GM21825 (cell line): ENCODE measurements around the gene ATP5PO.
"Not testable (repeated sequence)": the region's sequence is repeated elsewhere in the genome, so short reads cannot be mapped to it uniquely, and the experiment has no call there.

Experiments used
- ATAC-seq: cut with Tn5 transposase; IDR thresholded peaks from one replicate; pipeline ENCODE4 v1.9.1; 2021; ENCODE audit warnings: mild to moderate bottlenecking, moderate library complexity; ENCODE audit not compliant: unreplicated experiment

ATP5PO gene

DNA sequence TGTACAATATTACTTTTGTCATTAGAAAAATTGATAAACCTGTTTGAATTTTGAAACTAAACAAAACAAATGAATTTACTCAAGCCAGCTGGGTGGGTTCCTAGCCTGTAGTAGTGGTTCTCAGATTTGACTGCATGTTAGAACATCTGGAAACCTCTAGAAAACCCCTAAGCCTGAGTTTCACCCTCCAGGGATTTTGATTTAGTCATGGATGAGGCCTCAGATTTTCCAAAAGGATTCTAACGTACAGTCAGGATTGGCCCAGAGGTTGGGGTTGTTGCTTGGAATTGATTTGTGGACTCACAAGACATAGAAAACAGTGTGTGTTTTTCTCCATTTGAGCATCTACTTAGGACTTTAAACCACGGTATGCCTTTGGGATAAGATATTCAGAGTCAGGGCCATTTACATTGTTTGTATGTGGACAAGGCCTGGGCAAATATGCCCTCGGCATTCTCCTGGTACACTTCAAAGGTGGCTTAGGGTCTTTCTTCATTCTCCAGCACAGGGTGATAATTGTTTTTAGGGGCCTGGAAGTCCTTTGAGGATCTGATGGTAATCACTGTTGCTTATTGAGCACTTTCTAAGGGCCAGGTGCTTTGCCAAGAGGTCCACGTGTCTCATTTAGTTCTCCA, 42.6 kb downstream of the ATP5PO start:
- ATAC-seq = no peak

DNA sequence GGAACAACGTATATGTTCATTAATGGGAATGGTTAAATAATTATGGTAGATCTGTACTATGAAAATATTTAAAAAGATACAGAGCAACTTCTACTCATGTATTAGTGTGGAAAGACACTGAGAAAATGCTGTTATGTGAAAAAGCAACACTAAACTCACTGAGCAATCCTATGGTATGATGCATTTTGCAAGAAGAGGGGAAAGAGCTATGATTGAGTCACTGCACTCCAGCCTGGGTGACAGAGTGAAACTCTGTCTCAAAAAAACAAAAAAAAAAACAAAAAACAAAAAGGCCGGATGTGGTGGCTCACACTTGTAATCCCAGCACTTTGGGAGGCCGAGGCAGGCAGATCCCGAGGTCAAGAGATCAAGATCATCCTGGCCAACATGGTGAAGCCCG, 44.4 kb downstream of the ATP5PO start:
- no peak for ATAC-seq

DNA sequence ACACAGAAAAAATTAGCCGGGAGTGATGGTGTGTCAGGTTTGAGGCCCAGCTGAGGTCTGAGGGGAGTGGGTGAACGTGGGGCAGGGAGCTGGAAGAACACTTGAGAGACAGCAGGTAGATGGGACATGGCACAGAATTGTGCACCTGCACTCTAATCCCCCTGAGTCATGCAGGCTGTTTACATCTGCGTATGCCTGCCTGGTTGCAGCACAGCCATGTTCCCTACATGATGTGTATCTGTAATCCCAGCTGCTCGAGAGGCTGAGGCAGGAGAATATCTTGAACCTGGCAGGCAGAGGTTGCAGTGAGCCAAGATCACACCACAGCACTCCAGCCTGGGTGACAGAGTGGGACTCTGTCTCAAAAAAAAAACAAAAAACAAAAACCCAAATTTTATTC, 44.8 kb downstream of the ATP5PO start:
- ATAC-seq = no peak

DNA sequence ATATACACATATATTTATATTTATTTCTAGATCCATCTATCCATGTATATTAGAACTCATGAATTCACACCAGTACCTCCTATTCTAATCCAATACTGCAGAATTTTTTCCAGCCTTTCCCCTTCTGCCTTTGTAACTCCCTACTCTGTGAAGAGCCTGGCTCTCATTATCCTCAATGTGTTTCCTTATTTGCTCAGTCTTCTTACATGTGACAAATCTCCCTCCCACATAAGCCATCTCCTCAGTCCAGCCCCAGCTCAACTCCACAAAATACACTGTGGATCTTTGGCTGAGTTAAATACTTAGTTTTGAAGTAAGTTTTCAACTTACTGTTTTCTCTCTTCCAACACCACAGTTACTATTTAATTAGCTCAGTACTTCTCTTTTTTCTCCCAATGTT, 45.7 kb downstream of the ATP5PO start:
- no peak for ATAC-seq

DNA sequence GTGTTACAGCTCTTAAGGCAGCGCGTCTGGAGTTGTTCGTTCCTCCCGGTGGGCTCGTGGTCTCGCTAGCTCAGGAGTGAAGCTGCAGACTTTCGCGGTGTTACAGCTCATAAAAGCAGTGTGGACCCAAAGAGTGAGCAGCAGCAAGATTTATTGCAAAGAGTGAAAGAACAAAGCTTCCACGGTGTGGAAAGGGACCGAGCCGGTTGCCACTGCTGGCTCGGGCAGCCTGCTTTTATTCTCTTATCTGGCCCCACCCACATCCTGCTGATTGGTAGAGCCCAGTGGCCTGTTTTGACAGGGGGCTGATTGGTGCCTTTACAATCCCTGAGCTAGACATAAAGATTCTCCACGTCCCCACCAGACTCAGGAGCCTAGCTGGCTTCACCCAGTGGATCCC, 47.7 kb downstream of the ATP5PO start:
- not testable (repeated sequence) for ATAC-seq

DNA sequence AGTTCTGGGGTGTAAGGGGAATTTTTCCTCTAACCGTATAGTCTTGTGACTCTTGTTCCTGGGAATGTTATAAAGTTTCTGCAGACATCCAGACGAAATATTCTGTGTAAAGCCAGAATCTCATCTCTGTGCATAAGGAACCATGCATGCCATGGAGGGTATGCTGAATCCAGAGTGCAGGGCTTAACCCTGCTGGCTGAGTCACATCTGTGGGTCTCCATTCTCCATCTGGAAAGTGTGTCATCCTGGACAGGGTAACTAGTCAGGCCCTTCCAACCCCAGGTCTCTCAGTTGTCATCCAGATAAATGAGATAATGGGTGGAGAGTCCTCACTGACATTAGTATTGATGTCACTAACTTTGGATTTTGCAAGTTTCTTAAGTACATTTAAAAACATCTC, 48.8 kb downstream of the ATP5PO start:
- no peak for ATAC-seq

DNA sequence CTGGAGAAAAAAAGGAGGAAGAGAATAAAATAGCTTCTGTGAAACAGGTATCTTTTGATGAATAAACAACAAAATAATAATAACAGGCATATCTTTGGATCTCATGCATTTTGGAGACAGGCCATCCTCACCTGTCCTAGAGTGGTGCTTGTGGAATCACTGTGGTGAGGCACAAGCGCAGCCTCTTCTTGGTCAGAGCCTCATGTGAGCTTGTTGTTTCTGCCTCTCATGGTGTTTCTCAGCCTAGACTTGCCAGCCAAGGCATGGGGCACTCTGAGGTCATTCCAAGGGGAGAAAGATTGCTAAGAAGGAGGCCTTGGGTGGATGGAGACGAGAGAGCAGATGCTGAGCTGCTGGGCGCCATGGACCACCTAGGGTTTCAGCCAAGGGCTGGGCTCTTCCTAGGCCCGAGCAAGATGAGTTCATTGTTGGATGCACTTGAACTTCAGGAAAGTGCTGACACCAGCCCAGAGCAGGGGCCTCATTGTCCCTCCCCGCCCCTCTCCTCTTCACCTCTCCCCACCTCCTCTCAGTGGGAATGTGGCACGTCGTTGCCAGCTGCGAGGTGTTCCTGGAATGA, 49.5 kb downstream of the ATP5PO start:
- no peak for ATAC-seq

DNA sequence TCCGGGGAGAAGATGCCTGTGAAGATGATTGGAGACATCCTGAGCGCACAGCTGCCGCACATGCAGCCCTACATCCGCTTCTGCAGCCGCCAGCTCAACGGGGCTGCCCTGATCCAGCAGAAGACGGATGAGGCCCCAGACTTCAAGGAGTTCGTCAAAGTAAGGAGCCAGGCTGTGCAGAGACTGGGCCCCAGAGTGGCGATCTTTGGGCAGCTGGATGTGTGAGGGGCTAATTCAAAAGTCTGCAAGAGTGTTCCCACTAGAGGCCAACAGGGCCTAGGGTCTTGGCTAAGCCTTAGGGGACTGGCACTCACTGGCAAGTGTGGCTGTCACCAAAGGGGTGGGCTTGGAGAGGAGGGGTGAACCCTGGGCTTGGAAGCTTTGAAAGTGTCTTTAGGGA, 50.4 kb downstream of the ATP5PO start:
- no peak for ATAC-seq

DNA sequence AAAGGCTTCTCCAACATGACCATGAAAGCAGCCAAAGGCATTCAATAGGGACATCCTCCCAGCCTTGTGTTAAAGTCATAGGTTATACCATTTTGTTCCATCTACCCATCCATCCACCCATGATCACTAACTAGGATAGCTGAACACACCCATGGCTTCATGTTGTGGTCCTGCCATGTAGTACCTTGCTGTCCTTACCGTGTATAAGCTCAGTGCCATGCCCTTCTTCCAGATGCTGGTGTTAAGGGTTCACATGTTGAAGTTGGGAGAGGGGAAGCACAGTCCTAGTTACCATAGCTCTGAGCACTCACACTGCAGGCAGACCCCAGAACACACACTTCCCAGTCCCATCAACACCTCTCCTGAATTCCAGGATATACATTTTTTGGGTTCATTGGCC, 51.5 kb downstream of the ATP5PO start:
- no peak for ATAC-seq

DNA sequence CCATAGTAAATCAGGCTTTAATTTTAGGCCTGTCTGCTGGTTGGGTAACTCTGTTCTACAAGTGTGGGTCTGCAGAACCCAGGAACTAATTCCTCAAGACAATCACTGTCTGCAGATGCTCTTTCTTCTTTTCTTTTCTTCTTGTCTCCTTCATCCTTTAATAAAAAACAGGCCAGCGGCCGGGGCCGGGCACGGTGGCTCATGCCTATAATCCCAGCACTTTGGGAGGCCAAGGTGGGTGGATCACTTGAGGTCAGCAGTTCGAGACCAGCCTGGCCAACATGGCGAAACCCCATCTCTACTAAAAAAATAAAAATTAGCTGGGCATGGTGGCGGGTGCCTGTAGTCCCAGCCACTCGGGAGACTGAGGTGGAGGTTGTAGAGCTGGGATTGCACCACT, 52.4 kb downstream of the ATP5PO start:
- not testable (repeated sequence) for ATAC-seq

DNA sequence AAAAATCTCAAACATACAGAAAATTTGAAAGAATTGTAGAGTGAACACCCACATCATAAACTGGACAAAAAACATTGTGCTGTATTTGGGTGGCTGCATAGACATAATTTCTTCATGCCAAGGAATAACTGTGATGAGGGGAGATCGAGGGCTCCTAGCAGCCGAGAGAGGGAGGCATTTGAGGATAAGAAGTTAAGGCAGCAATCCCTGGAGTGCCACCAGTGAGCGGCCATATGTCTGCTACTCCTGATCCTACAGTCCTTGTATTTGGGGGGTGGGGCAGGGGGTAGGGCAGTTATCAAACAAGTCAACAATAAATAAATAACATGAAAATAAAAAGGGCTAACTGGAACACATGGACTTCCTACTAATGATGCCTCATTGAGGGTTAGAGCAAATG, 54.5 kb downstream of the ATP5PO start:
- ATAC-seq = no peak

DNA sequence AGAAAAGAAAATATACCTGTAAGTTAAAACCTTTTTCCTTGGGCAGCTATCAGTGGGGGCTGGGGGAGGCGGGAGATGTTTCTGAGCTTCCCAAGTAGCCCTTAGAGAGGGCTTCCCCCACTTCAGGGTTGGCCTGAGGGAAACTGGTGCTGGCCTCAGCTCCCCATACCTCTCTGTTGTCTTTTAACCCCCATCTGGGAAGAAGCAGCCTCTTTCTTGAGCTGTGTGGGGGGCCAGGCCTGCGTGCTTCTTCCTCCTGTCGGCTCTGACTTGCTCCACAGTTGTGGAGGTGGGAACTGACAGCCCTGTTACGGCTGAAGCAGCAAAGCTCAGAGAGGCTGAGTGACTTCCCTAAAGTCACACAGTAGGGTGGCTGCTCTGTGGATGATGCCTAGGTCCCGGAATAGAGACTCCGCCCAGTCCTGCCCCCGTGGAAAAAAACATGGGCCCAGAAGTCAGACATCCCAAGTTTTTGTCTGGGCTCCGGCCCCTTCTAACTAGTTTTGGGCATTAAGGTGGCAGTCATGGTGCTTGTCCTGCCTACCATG, 55.2 kb downstream of the ATP5PO start:
- no peak for ATAC-seq

DNA sequence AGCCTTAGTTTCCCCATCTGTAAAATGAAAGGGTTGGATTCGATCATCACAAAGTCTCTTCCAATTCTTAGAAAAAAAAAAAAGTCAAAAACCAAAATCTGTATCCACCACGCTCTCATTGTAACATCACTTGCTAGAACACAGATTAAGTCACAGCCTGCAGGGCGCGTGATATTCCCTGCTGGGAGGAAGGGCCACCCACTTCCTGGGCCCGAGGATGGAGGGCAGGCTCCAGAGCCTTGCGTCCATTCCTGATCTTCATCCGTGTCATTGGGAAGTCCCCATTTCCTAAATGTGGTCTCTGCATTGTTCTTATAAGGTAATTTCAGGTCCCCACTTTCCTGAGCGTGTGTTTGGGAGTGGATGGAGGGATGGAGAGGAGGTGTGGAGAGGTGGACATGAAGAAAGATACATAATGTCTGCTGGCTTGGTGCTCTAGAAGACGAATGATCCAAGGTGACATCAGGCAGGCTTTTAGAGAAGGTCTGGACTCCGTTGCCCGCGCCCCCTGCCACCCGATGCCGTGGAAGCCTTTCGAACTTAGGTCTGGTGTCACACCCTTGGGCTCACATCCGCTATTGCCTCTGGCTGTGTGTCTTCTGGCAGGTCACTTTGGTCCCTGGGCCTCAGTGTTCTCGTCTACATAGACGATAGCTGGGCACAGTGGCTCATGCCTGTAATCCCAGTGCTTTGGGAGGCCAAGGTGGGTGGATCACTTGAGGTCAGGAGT, 56.1 kb downstream of the ATP5PO start:
- no peak for ATAC-seq

DNA sequence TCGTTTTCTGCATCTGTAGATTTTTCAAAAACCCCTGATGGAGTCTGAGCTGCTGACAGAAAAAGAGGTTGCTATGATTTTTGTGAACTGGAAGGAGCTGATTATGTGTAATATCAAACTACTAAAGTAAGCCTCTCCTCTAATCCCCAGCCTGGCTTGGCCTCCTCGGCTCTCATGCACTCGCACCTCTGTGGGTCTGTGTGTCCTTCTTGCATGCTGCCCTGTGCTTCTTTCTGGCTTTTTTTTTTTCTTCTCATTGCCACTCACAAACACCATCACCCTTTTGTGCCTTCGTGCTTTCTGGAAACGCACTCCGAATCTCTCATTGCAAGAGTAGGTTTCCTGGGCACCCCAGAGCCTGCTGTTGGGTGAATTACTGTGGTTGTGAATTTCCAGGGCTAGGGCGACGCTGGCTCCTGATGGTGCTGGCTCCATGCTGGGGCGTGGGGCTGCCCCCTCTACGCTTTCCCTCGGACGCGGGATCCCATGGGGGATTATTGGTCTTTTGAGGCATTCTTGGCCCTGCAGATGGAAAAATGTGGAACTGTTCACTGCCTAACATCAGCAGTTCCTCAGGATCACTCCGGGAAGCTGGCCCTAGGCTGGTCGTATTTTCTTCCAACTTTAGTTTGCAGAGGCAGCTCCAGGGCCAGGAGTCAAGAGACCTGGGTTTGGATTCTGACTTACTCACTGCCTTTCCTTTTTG, 56.8 kb downstream of the ATP5PO start:
- ATAC-seq = no peak

DNA sequence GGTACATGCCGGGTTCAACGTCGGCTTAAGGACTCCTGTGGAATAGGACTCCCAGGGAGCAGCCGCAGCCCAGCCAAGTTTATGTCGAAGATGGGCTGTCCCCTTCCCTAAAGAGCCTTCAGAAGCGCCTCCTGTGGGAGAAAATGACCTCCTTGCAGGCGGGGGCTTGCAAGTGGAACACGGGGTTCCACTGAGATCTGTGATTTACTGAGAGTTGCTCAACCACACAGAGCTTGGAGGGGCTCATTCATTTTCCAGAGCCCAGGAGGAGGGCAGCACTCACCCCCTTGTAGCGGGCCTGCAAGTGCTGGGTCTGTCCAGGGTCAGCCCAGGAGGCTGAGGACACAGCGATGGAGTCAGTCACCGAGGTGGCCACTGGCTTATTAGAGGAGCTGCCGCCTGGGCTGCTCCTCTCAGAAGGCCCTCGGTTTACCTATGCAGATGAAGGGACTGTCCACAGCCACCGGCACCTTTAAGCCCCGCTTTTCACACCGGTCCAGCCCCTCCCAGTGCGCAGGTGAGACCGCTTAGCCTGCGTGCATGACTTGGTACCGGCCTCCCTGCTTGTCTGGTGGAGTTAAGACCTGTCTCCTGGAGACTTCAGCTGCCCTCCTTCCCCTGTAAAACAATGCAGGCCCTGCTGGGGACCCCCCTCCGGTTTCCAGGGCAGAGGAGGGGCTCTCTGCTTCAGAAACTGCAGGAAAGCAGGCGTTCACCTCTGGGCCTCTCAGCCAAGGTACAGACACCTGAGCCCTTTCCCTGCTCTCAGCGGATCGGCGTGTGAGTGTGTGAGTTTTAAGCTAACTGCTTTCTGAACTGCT, 57.5 kb downstream of the ATP5PO start:
- ATAC-seq = no peak

DNA sequence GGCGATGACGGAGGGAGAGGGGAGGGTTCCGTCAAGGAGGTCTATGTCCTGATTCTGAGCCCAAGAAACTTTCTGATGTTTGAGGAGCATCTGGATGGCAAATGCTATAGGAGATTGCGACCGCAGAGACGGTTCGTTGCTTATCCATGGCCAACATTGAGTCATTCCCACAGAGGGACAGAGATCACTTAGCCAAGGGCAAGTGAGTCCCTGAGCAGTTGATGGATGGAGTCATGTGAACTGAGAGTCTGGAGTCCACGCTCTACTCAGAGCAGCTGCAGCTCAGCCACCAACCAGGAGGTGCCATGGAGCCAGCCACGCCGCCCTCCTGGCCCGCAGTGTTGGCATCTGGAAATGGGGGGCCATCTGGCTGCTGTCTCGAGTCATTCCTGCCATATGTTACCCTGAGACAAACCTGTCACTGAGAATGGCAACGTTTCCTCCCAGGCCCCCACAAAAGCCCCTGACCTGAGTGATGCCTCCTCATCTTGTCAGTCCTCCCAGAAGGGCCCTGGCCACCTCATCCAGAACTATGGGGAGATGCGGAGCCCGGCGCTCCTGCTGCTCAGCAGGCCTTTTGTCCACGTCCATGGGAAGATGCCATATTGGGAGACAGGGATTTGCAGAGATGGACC, 58.6 kb downstream of the ATP5PO start:
- ATAC-seq = no peak

DNA sequence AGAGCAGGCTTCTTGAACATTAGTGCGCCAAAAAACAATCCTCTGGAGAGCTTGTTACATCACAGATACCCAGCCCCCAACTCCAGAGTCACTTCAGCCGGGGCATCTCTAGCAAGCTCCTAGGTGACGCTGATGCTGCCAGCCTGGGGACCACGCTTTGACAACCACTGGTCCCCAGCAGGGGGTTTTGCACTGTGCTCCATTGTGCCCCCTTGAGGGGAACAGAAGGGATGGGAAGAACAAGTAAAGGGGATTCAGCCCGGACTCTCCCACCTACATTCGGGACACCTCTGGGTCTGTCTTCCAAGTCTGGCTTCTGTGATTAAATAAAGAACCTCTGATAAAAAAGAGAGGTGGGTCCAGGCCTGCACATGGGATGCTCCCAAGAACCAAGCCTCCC, 60.4 kb downstream of the ATP5PO start:
- ATAC-seq = no peak

DNA sequence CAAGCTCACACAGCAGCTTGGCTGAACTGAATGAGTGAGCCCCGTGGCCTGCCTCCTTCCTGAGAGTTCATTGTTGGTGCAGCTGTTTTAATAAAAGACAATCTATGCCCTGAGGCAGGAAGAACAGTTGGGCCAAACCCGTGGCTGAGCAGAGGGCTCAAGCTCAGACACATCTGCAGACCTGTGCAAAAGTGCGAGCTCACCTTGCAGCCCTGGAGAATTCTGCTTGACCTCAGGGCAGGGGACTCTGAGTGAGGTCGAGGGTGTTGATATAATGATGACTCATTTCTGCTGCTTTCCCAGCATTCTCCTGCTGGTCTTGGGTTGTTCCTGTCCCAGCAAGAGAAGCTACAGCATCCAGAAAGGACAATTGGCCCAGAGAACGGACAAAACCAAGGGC, 61.0 kb downstream of the ATP5PO start:
- ATAC-seq = no peak
